ENCODE measurements around the gene CDC14A. TPM values are rescaled to one million over a fixed set of nuclear protein-coding genes. Genes with fewer than 3 reads are reported as not detected.
A peak's percentile ranks its signal among the peaks of the same experiment; 100 is the strongest.

CDC14A gene
- total RNA-seq, 2 experiments from 2014 or later, result 4.9 to 7.2 TPM

- H3K4me3 ChIP-seq (ENCODE audit: low read depth, low read length, poor library complexity, severe bottlenecking), result no peak overlapping the region
These were observed 176.6 kb downstream of the CDC14A start for GRCh38 chr1:100528871-100529270.

DNA sequence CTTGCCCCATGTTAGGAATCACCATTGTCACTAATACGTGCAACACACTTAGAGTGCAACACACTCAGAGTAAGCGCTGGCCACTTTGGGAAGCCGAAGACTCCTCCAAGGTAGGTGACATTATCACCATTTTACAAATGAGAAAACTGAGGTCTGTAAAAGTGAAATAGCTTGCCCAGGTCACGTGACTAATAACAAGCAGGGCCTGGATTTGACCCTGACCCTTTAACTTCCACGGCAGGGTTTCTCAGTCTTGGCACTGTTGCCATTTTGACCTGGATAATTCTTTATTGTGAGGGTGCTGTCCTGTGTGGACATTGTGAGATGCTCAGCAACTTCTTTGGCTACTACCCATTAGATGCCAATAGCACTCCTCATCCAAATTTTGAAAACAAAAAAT is 177.8 kb downstream of the CDC14A start:
- H3K4me3 ChIP-seq (ENCODE audit: low read depth, low read length, poor library complexity, severe bottlenecking), result no peak overlapping the region
- intact Hi-C loops (cut with micrococcal nuclease; ENCODE audit: unreplicated experiment), result no loop called here
- no peaks in the 10 kb centered on the region for H4K20me1 ChIP-seq (ENCODE audit: insufficient read depth, low read length)
- TF ChIP-seq, protein P1, sequence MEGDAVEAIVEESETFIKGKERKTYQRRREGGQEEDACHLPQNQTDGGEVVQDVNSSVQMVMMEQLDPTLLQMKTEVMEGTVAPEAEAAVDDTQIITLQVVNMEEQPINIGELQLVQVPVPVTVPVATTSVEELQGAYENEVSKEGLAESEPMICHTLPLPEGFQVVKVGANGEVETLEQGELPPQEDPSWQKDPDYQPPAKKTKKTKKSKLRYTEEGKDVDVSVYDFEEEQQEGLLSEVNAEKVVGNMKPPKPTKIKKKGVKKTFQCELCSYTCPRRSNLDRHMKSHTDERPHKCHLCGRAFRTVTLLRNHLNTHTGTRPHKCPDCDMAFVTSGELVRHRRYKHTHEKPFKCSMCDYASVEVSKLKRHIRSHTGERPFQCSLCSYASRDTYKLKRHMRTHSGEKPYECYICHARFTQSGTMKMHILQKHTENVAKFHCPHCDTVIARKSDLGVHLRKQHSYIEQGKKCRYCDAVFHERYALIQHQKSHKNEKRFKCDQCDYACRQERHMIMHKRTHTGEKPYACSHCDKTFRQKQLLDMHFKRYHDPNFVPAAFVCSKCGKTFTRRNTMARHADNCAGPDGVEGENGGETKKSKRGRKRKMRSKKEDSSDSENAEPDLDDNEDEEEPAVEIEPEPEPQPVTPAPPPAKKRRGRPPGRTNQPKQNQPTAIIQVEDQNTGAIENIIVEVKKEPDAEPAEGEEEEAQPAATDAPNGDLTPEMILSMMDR (conservative IDR thresholded peaks at IDR 0.05; ENCODE audit: low read length), result no peak
- TF ChIP-seq EZH2phosphoT487 (IDR thresholded peaks at IDR 0.05; ENCODE audit: borderline replicate concordance, low read depth, low read length), result no peak
- no peaks in the 10 kb centered on the region for H3K36me3 ChIP-seq (ENCODE audit: insufficient read depth, low read length)
- ChIA-PET CTCF (ENCODE audit: unreplicated experiment) (no interaction called here), POLR2A (no interaction called here)
- H3K79me2 ChIP-seq (ENCODE audit: insufficient read depth, low read depth, low read length), result no peaks in the 10 kb centered on the region
- no peaks in the 10 kb centered on the region for H3K9me2 ChIP-seq (ENCODE audit: insufficient read depth, low read length)
- no TSS peak for BruUV-seq (replicated peaks)
- H3K4me1 ChIP-seq (ENCODE audit: insufficient read depth, low read length, poor library complexity, severe bottlenecking), result peaks cover under 1% of the 10 kb centered on the region
- no peak overlapping the region for H3K4me2 ChIP-seq (ENCODE audit: low read length)
- no peak for DNase-seq (ENCODE audit: low spot score)
- no peak overlapping the region for H3K27ac ChIP-seq (ENCODE audit: low read depth, low read length, poor library complexity, severe bottlenecking)
- H3K9me3 ChIP-seq (ENCODE audit: low read length), result no peaks in the 10 kb centered on the region
- H2AFZ ChIP-seq (ENCODE audit: low read length), result no peak overlapping the region

More at GRCh38 chr1:100528871-100529270, 176.6 kb downstream of the CDC14A start:
- ChIA-PET POLR2A (interaction anchor here (0.6 to 1.3 kb wide), 5 partner anchors 8 to 609 kb away, joined by 3 to 4 read pairs (median 4); no protein-coding TSS in a partner anchor), CTCF (ENCODE audit: unreplicated experiment) (no interaction called here)
- Histone ChIP-seq H3K4me1 (ENCODE audit: insufficient read depth, low read length, poor library complexity, severe bottlenecking) (no peaks in the 10 kb centered on the region), H2AFZ (ENCODE audit: low read length) (no peak overlapping the region), H3K27ac (ENCODE audit: low read depth, low read length, poor library complexity, severe bottlenecking) (no peak overlapping the region), H4K20me1 (ENCODE audit: insufficient read depth, low read length) (no peaks in the 10 kb centered on the region), H3K9me2 (ENCODE audit: insufficient read depth, low read length) (no peaks in the 10 kb centered on the region), H3K9me3 (ENCODE audit: low read length) (no peaks in the 10 kb centered on the region), H3K36me3 (ENCODE audit: insufficient read depth, low read length) (no peaks in the 10 kb centered on the region), H3K79me2 (ENCODE audit: insufficient read depth, low read depth, low read length) (no peaks in the 10 kb centered on the region), H3K4me2 (ENCODE audit: low read length) (no peak overlapping the region)
- BruUV-seq (replicated peaks), result no TSS peak
- DNase-seq (ENCODE audit: low spot score), result no peak
- TF ChIP-seq, protein P1 (conservative IDR thresholded peaks at IDR 0.05; ENCODE audit: low read length), result no peak
- TF ChIP-seq EZH2phosphoT487 (IDR thresholded peaks at IDR 0.05; ENCODE audit: borderline replicate concordance, low read depth, low read length), result no peak
- intact Hi-C loops (cut with micrococcal nuclease; ENCODE audit: unreplicated experiment), result loop anchor here (10.0 kb wide), 1 partner anchor 336 kb away; no protein-coding TSS in a partner anchor

DNA sequence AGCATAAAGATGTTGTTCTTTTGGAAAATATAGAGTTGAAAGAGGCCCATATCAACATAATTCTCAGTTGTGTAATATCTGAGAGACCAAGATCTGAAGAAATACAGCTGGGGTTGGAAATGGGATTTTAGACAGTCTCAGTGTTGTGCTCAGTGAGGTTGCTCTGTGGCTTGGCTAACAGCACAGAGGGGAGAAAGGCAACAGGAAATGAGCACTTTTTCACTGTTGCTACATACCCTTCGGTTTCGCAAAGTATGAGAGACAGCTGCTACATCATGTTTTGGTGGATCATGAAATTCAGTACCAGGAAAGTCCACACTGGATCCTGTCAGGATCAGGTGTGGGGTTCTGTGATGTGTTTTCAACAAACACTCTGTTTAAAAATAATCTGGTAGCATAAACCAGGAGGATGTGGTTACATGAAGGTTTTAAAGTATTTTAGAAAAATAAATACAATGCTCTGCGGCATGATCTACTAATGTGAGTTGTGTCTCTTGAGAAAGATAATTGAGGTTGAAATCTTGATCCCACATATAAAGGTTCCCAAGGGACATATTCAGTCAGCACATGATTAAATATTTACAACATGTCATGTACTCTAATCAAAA is 178.7 kb downstream of the CDC14A start:
- BruUV-seq (replicated peaks), result no TSS peak
- Histone ChIP-seq H3K4me1 (ENCODE audit: insufficient read depth, low read length, poor library complexity, severe bottlenecking) (peaks cover 9% of the 10 kb centered on the region), H2AFZ (ENCODE audit: low read length) (peak overlapping the region; percentile 20; the same call in 1 of the 2 replicates), H3K9me2 (ENCODE audit: insufficient read depth, low read length) (no peaks in the 10 kb centered on the region), H3K4me3 (ENCODE audit: low read depth, low read length, poor library complexity, severe bottlenecking) (no peak overlapping the region), H3K9me3 (ENCODE audit: low read length) (no peaks in the 10 kb centered on the region), H3K36me3 (ENCODE audit: insufficient read depth, low read length) (no peaks in the 10 kb centered on the region), H3K27ac (ENCODE audit: low read depth, low read length, poor library complexity, severe bottlenecking) (no peak overlapping the region), H4K20me1 (ENCODE audit: insufficient read depth, low read length) (no peaks in the 10 kb centered on the region), H3K79me2 (ENCODE audit: insufficient read depth, low read depth, low read length) (no peaks in the 10 kb centered on the region), H3K4me2 (ENCODE audit: low read length) (no peak overlapping the region)
- intact Hi-C loops (cut with micrococcal nuclease; ENCODE audit: unreplicated experiment), result no loop called here
- no peak for TF ChIP-seq EZH2phosphoT487 (IDR thresholded peaks at IDR 0.05; ENCODE audit: borderline replicate concordance, low read depth, low read length)
- TF ChIP-seq, protein P1 (conservative IDR thresholded peaks at IDR 0.05; ENCODE audit: low read length), result no peak
- peak; percentile 23 for DNase-seq (ENCODE audit: low spot score)
- CTCF ChIA-PET (ENCODE audit: unreplicated experiment), result no interaction called here
- POLR2A ChIA-PET, result no interaction called here
